ENCODE data around the gene NPEPL1.

Gene NPEPL1

DNA sequence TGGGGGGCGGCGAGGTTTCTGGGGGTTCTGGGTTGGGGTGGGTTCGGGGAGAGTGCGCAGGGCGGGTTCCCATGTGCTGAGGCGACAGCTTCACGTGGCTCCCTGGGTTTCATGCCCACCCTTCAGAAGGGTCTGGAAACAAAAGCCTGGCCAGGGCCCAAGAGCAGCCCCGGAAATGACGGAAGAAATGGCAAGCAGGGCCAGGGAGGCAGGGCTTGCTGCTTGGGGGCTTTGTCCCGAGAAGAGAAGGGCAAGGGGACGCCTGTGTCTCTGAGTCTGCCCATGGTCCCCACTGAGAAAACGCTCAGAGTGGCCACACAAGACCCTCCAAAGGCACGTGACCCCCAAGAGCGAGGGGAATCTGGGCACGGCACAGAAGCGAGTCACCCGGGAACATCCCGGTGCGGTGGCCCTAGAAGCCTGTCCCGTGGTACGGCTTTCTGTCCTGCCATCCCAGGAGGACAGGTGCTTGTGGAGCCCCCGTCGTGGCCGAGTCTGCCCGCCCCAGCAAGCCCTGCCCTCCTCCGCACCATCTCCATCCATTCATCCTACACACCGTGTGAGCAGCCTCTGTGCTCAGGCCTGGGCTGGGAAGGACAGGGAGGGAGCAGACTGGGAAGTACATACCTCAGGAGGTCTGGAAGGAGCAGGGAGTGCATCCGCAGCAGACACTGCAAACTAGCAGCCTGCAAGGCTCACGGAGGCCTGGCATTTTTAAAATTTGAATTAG lies 9.0 kb downstream of the NPEPL1 start:
- no peak for DNase-seq (ENCODE audit: low spot score)

GRCh38 chr20:58702161-58702510 lies 9.5 kb downstream of the NPEPL1 start:
- no peak for DNase-seq (ENCODE audit: low spot score)

- no peak for DNase-seq (ENCODE audit: low spot score)
Observed at GRCh38 chr20:58702859-58703648, 10.5 kb downstream of the NPEPL1 start.

- no peak for DNase-seq (ENCODE audit: low spot score)
Observed at GRCh38 chr20:58703765-58704371, 11.3 kb downstream of the NPEPL1 start.

- DNase-seq (ENCODE audit: low spot score), result no peak
Observed at GRCh38 chr20:58705208-58705926, 12.8 kb downstream of the NPEPL1 start.

GRCh38 chr20:58706150-58706892 lies 13.7 kb downstream of the NPEPL1 start:
- DNase-seq (ENCODE audit: low spot score), result no peak

- DNase-seq (ENCODE audit: low spot score), result no peak
Observed at GRCh38 chr20:58706975-58707681, 14.5 kb downstream of the NPEPL1 start.

GRCh38 chr20:58707770-58708169 lies 15.2 kb downstream of the NPEPL1 start:
- no peak for DNase-seq (ENCODE audit: low spot score)

DNA sequence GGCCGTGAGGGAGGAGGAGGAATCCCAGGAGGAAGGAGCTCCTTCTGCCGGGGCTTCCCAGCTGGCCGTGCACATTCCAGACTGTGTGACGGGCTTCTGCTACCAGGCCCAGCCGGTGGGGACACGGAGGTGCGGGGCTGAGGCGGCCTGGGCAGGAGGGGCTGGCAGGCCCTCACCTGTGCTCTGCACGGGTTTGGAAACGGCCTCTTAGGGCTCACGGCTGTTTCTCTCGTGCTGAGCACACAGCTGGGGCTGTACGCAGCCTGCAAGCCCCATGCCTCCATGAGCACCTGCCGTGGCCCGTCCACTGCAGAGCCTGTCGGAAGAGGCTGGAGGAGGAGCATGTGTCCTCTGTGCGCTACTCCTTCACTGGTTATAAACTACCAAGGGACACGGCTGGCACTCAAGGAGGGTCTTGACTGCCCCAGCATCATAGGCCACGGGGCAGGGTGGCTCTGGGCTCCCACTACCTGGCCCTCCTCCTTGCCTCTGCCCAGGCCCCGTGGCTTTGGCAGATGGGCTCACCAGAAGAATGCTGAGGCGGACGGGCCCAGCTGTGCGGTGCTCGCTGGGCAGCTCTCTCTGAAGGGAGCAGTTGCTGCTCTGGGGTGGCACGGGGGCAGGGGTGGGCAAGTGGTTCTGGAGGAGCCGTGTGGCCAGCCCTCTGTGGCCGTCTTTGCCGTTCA lies 15.8 kb downstream of the NPEPL1 start:
- no peak for DNase-seq (ENCODE audit: low spot score)

DNA sequence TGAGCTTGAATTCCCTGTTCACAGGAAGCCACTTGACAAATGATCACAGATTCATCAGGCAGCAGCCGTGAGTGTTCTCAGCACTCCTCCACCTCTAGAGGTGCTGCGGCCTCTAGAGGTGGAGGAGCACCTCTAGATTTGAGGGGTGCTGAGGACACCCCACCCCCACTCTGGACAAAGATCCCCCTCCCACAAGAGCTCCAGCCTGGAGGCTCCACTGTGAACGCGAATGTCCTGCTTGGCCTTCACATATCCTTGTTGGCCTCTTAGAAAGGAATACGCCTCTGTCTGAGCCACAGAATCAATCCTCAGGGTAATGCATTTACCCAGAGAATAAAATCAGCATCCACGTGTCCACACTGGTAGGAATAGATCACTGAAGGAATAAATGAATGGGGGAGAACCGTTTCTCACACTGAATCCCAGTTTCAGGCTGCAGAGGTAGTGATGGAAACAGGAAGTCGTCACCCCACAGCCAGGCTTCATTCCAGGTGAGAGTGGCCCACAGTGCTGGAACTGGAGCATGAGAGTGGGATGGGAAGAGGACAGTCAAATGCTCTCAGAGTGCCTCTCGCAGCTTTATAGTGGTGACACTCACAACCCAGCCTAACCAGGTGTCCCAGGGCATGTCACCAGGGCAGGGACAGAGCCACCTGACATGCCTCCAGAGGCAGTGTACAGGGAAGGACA lies 16.6 kb downstream of the NPEPL1 start:
- DNase-seq (ENCODE audit: low spot score), result no peak

DNA sequence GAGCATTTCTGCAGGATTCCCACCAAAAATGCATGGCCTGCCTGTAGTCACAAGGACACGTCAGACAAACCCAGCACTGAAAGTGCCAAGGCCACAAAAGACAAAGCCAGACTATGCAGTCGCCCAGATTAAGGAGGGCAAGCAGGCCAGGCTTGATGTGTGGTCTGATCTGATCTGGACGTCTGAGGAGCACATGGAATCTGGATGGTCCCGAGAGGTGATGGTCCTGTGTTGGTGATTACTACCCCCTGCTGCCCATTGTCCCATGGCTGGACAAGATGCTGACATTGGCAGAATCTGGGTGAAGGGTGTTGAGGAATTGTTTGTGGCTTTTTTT lies 17.1 kb downstream of the NPEPL1 start:
- no peak for DNase-seq (ENCODE audit: low spot score)

DNA sequence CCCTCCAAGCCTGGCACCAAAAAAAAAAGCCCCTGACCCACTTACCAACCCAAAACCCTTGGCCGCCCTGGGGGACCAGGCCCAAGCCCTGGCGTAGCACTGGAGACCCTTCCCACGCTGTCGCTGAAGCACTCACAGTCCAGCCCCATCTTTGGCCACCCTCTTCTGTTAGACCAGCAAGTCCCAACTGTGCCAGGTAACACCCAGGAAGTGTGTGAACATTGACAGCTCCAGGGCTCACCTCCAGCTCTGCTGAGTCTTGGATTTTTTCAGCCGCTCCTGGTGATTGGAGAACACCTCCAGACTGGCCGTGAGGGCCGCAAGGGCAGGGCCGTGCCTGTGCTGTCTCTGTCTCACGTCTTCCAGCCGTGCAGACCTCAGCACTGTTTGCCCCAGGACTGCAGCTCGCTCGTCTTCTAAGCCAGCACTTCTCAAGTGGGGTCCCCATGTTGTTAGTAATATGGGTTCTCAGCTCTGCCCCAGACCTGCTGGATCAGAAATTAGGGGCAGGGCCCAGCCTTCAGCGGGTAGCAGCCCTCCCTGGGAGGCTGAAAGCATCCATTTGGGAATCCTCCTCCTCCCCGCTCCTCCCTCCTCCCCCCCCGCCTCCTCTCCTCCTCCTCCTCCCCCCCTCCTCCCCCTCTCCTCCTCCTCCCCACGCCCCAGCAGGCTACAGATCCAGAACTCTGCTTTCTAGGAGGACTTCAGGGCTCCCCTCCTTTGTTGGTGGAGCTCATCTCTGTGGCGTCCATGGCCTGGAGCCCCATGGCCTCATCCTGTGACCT lies 18.1 kb downstream of the NPEPL1 start:
- DNase-seq (ENCODE audit: low spot score), result no peak

DNA sequence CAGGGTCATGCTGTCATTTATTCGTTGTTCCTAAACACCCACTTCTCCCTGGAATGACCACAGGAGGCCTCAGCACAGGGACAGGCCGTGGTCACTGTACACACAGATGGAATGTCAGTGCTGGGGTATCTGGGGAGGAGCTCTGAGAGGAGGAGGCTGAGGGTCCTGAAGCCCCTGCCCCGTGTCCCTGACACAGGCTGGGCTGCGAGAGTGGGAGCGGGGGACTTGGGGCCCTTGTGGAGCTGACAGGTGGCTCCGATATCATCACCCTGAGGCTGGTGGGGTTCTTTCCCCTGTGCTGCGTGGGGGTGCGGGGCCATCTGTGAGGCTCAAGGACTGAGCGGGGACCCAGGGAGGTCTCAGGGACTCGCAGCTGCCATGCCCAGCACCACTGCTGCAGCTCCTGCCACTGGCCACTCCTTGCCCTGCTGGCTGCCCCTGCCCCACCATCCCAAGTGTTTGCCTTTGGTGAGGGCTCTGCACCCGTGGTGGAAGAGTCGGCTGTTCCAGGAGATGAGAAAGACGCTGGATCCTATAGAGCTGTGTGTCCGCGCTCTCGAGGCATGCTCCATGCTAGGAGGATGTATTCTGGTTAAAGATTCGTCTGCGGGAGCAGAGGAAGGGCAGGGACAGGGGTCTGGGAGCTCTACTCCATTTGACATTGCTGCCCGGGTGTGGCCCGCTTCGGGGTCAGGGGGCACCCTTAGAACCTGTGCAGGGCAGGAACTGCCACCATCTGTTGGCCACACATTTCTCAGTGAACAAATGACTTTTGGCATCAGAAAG lies 18.9 kb downstream of the NPEPL1 start:
- no peak for DNase-seq (ENCODE audit: low spot score)

- DNase-seq (ENCODE audit: low spot score), result no peak
Observed at GRCh38 chr20:58712151-58712791, 19.7 kb downstream of the NPEPL1 start.

DNA sequence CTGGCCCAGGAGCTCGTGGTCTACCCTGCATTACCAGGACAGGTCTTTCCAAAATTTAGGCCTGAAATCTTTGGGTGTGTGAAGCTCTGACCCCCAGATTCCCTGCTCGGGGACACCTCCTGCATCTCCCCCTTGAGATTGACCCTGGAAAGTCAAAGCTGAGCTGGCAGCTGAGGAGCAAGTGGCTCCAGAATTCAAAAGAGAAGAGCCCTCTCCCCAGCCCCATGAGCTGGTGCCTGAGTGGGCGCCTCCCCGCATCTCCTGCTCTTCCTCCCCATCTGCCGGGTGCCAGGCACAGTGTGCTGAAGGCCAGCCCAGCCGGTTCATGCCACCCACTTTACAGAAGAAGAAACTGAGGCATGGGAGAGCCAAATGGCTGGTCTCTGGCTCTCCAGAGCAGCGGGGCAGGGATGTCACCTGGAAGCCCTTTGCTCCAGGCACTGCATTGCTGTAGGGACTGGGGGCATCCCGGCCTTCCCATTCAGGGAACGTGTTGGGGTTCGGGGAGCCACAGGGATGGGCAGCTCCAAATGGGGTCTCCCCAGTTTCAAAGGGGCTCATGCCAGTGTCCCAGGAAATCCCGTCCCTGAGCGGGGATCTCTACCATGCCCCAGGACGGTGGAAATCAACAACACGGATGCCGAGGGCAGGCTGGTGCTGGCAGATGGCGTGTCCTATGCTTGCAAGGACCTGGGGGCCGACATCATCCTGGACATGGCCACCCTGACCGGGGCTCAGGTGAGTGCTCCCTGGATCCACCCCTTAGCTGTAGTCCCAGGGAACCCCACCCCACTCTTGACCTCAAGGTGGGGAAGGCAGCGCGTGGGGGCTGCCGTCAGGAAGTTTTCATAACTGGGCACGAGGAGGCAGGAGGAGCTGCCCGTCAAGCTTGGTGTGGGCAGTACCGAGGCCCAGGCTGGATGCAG lies 20.5 kb downstream of the NPEPL1 start:
- DNase-seq (ENCODE audit: low spot score), result no peak

GRCh38 chr20:58713801-58714339 lies 21.3 kb downstream of the NPEPL1 start:
- DNase-seq (ENCODE audit: low spot score), result no peak
